ENCODE data around the gene COL13A1.

COL13A1 gene

DNA sequence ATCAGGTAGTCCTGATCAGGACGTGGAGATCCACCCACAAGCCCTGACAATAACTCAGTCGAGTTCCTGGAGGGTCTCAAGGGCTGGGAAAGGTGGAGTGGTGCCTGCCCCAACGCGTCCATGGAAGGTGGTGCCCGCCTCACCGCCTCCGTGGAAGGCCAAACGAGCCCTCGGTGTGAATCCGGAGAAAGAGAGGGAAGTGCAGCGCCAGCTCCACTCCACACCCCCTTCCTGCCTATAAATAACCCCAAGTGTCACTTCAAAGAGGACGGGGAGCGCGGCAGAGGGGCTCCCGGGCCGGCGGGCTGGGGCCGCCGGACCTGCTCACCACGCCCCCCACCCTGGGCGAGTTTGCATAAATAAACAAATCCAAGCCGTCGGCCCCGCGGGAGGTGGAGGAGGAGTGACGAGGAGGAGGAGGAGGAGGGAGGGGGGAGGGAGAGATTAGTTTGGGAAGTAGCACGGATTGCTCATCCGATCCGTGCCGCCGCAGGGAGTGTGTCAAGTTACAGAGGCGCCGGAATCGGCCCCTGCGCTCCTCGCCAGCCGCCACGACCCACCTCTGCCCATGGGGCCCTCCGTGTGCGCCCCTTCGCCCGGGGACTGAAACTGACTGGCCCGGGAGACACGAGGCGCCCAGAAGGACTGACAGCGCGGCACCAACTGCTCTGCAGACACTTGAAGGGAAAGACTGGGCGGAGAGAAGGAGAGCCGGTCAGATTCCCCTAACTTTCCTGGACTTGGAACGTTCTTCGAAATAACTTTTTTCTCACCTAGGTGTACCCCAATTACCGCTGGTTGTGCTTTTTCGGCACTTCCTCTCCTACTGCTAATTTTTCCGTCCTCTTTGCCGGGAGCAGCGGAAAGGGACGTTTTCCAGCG lies at the start of gene COL13A1:
COL13A1 (plus strand) TSS at position 473 of the 882 bp plus-strand sequence. CDS start 518 bp downstream, outside the sequence.
- no peak for DNase-seq (ENCODE audit: low read depth)

DNA sequence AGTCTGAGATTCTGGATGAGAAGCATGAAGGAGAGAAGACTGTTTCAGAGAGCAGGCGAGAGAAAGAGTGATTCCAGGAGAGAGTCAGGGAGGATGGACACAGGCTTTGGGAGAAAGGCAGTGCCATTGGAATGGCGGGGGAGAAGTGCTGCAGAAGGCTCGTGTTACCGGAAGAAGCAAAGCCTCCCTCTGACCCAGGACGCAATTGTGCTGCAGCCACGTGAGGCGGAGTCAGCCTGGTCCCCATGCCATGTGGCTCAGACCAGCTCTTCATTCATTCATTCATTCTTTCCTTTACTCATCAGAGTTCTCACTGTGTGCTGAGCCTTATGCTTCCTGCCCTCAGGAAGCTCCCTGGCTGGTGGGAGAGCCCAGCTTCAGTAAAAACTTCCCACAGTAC lies 49.2 kb upstream of the COL13A1 start:
- no peak for DNase-seq (ENCODE audit: low read depth)

DNA sequence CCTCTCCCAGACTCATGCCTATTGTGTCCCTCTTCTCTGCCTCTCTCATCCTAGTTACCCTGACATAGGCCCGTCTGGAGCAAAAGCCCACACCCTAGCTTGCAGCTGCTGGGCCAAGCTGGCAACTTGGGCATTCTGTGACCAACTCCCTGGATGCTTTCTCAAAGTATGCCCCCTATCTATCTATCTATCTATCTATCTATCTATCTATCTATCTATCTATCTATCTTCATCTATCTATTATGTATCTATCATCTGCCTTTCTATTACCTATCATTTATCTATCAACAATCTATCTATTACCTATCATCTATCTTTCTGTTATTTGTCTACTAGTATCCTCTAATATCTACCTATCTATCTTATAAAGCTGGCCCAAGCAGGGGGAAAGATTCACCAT lies 45.4 kb upstream of the COL13A1 start:
- no peak for DNase-seq (ENCODE audit: low read depth)

DNA sequence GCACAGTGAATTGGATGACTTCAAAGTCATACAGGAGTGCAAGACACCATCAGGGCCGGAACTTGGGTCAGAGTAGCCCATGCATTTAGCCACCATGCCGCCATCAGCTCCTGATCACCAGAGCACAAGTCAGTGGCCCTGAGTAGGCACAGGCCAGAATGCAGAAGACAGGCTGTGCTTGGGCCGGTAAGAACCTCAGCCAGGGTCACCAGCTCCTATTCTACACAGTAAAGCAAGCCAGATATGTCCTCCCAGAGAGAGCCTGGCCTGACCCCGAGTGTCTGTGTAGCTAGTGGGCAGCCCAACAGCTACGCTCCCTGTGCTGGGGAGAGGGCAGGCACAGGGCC lies 44.5 kb upstream of the COL13A1 start:
- no peak for DNase-seq (ENCODE audit: low read depth)

DNA sequence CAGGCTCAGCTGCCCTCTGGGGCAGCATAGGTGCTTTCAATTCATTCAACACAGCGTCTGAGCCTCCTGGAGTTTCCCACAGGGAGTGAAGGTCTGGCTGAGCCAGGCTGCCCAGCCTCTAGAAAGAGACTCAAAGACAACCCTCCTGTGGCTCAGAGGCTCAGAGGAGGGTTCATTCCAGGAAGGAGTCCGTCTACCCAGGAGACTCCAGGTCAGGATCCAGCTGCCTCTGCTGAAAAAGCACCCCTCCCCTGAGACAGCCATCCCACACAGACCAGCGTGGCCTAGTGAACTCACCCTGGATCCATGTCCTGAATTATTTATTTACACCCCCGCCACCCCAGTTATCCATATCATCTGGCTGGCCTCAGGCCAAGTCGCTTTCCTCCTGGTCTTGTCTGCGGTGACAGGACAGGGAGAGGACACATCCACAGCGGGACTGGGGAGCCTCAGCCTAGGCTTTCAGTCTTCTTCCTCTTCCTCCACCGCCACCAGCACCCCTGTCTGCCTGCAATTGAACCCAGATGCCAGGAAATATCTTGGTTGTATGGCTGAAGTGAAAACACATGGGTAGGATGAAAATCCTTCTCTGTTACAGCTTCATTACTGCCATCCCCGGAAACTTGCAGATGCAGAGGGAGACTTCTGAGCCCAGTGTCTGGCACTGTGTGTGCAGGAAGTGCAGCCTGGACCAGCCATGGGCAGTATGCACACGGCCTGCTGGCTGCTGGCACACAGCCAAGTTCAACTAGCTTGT lies 44.0 kb upstream of the COL13A1 start:
- no peak for DNase-seq (ENCODE audit: low read depth)

DNA sequence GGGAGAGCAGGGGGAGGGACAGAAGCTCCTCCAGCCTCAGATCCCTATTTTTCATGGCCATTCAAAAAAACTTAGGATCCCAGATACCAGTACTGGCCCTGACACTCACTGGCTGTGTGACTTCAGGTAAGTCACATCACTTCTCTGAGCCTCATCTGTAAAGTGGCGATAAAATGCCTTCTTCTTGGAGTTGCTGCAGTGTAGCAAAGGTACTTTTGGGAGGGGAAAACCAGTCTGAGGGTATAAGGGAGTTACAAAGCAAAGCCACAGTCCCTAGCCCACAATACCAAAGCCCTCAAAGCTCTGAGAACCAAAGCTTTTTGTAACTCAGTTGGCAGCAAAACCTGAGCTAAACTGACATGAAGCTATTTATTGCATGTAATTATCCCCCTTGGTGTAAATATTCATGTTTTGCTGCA lies 43.4 kb upstream of the COL13A1 start:
- no peak for DNase-seq (ENCODE audit: low read depth)

DNA sequence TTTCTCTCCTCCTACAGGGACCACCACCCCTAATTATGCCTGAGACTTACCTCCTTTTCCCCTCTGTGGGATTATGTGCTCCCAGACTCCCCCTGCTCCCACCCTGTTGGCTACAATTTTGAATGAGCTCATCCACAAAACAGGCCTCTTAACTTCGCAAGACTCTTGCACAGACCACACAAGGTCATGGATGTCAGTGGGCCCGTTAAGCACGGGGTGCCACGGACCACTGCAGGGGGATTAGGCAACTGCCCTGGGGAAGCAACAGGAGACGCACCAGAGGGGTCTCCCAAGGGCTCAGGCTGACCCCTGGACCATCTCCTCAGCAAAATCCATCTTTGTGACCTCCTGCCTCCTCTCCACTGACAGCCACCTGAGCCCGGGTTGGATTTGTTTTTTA lies 42.1 kb upstream of the COL13A1 start:
- DNase-seq (ENCODE audit: low read depth): no peak

DNA sequence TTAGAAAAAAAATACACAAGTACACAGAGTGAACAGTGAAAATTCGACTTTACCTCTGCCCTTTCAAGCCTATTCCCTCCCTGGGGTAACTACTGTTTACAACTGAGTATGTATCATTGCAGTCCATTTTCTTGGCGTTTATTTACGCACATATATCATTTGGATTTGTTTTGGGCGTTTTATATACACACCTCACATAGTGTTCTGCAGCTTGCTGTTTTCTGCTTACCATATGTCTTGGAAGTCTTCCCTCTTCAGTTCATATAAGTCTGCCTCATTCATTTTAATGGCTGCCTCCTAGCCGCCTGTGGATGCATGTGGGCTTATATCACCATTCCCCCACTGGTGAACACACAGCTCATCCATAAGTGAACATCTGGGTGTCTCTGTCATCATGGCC lies 41.6 kb upstream of the COL13A1 start:
- DNase-seq (ENCODE audit: low read depth): no peak

DNA sequence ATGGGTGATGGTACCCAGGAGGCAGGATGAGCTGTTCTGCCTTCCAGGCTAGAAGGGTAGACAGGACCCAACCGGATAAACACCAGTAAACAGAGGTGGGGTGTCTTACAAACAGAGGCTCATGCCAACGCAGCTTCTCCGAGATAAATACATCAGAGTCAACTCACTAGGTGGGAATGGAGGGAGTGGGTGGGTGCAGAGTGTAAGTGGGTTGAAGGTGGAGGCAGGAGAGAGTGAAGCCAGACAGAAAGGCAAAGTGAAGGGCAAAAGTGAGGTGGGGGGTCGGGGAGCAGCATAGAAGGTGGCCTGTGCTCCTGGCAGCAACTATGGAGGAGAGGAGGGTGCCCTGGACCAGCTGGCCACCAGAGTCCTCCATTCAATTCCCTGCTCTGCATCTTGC lies 40.4 kb upstream of the COL13A1 start:
- no peak for DNase-seq (ENCODE audit: low read depth)

DNA sequence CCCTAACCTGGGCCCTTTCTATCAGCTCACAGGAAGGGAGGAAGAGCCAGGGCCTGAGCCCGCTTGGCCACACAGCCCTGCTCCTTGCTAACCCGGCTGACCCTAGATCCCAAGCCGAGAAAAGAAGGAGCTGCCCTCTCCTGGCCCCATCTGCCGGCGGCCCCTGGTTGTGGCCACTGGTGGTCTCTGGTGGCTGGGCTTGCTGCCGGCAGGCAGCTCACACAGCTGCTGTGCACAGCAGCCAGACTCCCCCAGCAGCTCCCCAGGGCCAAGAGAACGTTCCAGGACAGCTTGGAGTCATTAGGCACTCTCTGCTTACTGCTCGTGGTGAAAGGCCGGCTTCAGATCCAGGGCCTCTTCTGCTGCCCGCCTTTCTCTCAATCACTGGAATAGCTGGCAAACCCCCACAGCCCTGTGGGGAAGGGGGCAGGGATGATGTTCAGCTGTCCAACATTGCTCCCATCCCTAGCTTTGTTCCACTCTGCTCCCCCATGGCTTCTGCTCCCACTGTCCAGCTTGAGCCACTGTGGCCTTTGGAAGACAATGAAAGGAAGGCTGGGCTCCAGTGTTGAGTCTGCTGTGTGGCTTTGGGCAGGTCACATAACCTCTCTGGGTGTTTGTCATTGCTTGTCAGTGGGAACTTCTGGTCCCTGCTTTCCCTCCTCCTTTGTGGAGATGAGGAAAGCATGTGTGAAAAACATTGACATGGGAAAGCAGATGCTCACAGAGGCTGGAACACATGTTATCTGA lies 35.4 kb upstream of the COL13A1 start:
- no peak for DNase-seq (ENCODE audit: low read depth)

DNA sequence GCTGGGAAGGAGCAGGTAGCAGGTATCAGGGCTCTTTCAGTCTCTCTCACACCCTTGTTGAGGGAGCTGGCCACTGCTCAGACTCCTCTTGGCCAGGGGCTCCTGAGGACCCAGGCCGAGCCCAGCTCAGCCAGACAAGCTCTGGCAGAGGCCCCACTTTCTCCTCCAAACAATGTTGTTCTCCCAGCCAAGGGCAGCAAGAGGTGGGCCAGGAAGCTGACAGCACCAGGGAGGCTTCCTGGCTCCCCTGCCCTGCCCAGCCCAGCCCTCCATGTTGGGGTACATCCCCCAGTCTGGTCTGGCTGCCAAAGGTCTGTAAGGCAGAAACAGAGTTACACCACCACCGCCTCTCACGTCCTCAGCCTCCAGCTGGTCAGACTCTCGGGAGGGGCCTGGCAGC lies 33.9 kb upstream of the COL13A1 start:
- no peak for DNase-seq (ENCODE audit: low read depth)

DNA sequence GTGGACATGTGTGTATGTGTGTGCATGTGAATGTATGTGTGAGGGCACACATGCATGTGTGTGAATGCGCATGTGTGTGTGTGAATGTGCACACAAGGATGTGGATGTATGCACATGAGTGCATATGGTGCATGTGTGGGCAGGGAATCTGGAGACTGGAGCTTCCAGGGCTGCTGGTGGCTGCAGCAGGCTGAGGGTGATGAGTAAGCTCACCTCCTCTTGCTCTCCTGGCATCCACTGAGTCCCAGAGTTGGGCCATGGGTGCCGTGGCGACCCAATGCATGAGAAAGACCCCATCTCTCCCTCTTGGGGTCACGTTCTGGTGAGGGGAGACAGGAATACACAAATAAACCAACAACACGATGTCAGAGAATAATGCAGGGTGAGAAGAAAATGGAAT lies 33.3 kb upstream of the COL13A1 start:
- no peak for DNase-seq (ENCODE audit: low read depth)

DNA sequence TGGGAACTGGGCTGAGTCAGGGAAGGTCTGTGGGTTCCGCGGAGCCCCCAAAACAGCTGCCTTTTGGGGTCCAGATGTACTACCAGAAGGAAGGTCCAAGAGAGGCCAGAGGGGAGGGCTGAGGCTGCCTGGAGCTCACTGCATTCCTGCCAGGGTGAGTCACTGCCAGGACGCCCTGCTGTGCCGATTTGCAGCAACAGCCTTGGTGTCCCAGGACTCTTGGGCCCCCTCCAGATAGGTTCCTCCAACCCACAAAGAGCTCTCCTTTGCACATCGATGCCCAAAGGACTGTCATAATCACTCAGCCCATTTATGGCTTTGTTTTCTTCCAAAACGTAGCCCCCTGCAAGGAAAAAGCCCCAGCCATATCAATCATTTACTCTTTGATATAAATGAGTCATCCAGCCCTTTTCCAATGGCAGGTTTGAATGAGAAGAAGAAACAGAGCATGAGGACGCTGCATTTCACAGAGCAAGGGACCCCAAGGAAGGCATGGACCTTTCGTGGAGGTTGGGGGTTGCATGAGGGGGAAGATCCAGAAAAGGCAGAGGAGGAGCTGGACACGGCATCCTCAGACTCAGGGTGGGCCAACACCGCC lies 32.2 kb upstream of the COL13A1 start:
- DNase-seq (ENCODE audit: low read depth): no peak

DNA sequence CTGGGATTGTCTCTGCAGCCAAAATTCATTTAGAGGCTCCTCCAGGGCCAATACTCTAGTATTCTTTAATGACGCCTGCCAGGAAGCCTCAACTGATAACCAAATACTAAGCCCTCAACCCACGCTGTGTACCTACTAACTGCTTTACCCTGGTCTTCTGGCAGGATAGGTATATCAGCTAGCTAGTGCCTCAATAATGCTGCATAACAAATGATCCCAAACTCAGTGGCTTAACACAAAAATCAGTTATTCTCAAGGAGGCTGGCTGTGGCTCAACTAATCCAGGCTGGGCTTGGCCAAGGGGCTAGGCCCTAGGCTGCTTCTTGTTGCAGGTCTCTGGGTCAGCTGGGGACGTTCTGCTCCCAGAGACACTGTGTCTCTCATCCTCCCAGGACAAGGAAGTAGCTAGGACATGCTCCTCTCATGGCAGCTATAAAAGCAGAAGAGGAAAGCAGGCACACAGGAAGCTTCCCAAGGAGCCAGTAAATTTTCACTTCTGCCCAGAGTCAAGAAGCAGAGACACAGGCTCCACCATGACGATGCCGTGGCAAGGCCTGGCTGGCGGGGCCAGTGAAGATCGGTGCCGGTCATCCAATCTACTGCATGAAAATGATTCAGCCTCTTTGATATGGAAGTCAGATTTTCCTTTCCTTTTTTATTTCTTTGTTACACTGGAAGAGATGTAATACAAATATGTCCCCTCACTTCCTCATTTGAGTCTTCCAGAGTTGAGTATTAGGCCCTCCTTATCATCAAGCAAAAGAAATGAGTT lies 28.6 kb upstream of the COL13A1 start:
- no peak for DNase-seq (ENCODE audit: low read depth)

DNA sequence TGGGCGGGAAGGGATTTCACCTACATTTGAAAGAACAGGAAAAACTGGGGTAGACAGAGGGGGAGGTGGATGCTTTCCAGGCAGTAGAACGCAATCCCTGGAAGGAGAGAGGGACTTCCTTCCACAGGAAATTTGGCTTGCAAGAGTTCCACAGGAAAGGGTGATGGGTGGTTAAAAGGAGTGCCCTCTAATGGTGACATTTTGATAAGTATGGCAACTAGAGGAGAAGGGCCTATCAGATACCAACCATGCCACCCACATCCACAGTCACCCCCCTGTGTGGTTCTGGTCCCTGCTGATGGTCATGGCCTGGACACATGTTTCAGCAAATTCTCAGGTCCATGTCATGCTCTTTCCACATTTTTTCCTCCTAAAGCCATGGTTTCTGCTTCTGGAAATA lies 27.1 kb upstream of the COL13A1 start:
- DNase-seq (ENCODE audit: low read depth): no peak

DNA sequence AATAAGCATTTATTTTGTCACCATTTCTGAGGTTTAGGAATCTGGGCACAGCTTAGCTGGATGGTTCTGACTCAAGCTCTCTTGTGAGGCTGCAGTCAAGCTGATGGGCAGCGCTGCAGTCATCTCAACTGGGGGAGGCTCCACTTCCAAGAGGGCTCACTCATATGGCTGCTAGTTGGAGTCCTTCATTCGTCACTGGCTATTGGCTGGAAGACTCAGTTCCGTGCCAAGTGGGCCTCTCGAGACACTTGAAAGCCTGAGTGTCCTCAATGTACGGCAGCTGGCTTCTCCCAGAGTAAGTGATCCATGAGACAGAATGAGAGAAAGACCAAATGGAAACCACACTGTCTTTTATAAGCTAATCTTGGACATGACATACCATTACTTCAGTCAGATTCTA lies 21.6 kb upstream of the COL13A1 start:
- no peak for DNase-seq (ENCODE audit: low read depth)

DNA sequence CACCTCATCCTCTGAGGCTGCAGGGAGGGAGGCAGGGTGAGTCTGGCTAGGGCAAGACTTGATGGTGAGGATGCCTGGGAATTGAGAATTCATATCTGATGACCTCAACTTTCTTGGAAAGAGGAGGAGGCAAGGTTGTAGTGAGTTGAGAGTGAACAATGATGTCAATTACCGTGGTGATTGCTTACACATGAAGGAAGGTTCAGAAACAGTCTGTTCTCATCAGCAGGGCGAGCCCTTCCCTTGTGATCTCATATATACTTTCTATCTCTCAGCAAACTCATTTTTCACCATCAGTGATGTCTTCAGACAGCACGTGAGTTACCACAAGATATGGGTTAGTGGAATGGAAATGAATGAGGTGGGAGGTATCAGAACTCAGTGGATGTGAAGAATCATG lies 20.1 kb upstream of the COL13A1 start:
- DNase-seq (ENCODE audit: low read depth): no peak

DNA sequence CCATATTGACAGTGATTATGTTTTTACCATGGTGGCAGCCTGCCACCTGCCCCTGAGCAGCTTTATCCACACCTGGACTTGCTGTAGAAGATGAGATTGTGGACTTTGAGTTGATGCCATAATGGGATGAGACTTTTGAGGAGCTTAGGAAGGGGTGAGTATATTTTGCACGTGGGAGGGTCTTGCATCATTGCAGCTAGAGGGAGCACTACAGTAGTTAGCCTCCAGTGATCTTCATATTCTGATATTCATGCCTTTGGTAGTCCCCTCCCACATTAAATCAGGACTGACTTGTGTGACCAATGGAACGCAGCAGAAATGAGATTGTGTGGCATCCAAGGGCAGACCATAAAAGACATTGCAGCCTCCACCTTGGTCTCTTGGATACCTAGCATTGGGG lies 18.2 kb upstream of the COL13A1 start:
- DNase-seq (ENCODE audit: low read depth): no peak

DNA sequence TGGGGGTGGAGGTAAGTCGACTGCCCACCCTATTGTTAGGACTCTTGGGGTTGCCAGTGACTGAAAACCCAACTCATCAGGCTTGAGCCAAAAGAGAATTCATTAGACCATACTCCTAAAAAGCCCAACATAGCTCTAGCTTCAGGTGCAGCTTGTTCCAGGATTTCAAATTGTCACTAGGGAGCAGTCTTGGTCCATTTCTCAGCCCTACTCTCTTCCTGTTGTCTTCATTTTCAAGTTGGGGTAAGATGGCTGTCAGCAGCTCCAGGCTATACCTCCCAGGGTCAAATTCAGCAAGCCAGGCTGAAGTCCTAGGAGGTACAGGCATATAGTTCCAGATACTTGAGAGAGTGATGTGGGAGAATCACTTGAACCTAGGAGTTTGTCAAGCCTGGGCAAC lies 14.9 kb upstream of the COL13A1 start:
- no peak for DNase-seq (ENCODE audit: low read depth)

DNA sequence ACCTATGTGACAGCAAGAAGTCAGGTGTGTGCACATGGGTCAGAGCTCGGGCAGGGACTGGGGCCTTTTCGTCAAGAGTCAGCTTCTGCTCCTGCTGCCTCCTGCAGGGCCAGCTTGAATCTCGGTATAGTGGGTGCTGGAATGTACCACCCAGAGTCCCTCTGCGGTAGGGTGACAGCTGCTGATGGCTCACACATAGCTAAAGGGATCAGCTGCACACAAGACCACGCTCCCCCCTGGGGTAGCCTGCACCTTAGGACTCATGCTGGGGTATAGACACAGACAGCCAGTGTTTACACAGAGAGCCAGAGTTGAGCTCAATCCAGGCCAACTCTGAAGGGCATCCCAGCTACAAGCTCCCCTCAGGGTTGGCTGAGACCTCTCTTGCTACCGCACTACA lies 14.0 kb upstream of the COL13A1 start:
- DNase-seq (ENCODE audit: low read depth): no peak

DNA sequence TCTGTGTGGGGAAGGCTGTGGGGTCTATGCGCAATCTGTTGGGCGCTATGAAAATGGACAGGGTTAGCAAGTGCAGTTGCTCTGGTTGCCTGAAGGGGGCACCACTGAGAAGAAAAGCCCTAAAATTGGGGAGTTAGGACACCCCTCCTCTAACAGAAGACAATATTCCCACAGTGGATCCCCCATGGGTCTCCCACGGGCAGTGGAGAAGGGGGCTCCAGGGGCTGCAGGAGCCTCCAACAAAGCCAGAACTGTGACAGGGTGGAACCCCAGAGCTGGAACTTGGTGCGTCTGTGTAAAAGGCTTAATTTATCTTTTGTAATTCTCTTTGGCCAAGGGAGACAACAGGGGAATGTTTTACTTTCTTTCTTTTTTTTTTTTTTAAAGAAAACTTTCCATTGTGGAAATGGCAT lies 12.5 kb upstream of the COL13A1 start:
- DNase-seq (ENCODE audit: low read depth): no peak

DNA sequence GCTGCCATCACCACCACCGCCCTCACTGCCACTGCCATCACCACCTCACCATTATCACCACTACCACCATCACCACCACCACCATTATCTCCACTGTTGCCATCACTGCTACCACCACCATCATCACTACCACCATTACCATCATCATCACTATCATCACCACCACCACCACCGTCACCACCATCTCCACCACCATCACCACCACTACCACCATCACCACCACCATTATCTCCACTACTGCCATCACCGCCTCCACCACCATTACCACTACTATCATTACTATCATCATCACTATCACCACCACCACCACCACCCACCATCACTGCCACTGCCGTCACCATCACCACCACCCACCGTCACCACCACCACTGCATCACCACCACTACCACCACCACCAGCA lies 9.9 kb upstream of the COL13A1 start:
- DNase-seq (ENCODE audit: low read depth): no peak

All from stimulated activated CD8-positive, alpha-beta memory T cell treated with anti-CD3 and anti-CD28 coated beads, Interleukin-4, amount 100 ng/mL, for 24 hours (primary cell).